Mucosa of descending colon (tissue), 3 donors: ENCODE measurements around the gene VPS8. TPM values are rescaled to one million over a fixed set of nuclear protein-coding genes. Genes with fewer than 3 reads are reported as not detected.

ENCODE experiments used
- ATAC-seq: fragments of 200-7000 bp; cut with Tn5 transposase; one replicate; pipeline ENCODE4 v1.9.1; 2020; ENCODE audit warnings: mild to moderate bottlenecking, moderate library complexity
- DNase-seq, 3 donors: peaks; one replicate each; pipeline ENCODE4 v3.0.0-alpha.2; 2020
- H3K36me3 ChIP-seq: fragments of 200-600 bp; one replicate; pipeline ENCODE4 v1.8.0; 2021; ENCODE audit warnings: low read depth, mild to moderate bottlenecking
- H3K4me1 ChIP-seq: fragments of 200-600 bp; one replicate; pipeline ENCODE4 v1.8.0; 2021; ENCODE audit warnings: low read depth, mild to moderate bottlenecking
- H3K4me3 ChIP-seq: fragments of 200-600 bp; one replicate; pipeline ENCODE4 v1.8.0; 2021; ENCODE audit warnings: mild to moderate bottlenecking
- H3K9me3 ChIP-seq: fragments of 200-600 bp; one replicate; pipeline ENCODE4 v1.8.0; 2021; ENCODE audit warnings: mild to moderate bottlenecking
- intact Hi-C, 2 donors: fragments of 100-400 bp; cut with DNase I in 1 of 2; cut with micrococcal nuclease in 1 of 2; formaldehyde crosslinking; loops; one replicate each; pipeline versions ENCODE4 v1.11.0 to v1.11.1; 2022; cut with DNase I, micrococcal nuclease
- total RNA-seq, 3 donors: library from RNA; stranded (reverse); fragmentation: NEBNext Ultra II Directional in 2 of 3; extraction: Animal tissue kit (Norgen Biotek cat#: 25700) in 2 of 3; gene quantifications; one replicate each; pipeline versions ENCODE4 v1.2.1 to v1.2.4, GENCODE V29; 2021 to 2023
- TF ChIP-seq, protein P1 (sequence below): fragments of 200-600 bp; IDR thresholded peaks from one replicate; pipeline ENCODE4 v1.8.0; 2022; ENCODE audit warnings: antibody characterized with exemption, mild to moderate bottlenecking
- donor health status: DM: no; HTN: no; CAD: no; lungs with moderate emphysema.
- donor health status: DM: no; HTN: no; CAD: no.
- donor health status: DM: no; HTN: yes; CAD: no.

Gene VPS8
- total RNA-seq, 3 donors from 2014 or later = 57.6 to 92.6 (median 74.7) TPM

DNA sequence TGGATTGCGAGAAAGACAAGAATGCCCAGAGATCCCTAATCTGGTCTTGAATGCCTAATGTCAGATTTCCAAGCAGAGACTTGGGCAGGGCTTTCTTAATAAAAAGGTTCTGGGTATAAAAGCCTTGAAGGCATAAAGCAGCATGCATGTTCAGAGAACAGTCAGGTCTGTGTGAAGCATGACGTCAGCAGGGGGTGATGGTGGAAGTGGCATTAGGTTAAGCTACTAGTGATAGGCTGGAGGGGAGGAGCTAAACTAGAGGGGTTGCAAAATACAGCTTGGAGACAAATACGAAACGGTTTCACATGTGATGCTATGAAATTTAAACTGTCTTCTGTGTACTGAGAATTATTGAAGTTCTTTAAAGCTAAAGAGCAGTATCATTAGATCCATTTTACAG, 125.6 kb downstream of the VPS8 start:
- Histone ChIP-seq H3K4me1 (no peaks in the 10 kb centered on the region), H3K4me3 (no peak overlapping the region), H3K36me3 (no peaks in the 10 kb centered on the region), H3K9me3 (no peaks in the 10 kb centered on the region)
- no peak for DNase-seq
- ATAC-seq = no peak
- TF ChIP-seq, protein P1, sequence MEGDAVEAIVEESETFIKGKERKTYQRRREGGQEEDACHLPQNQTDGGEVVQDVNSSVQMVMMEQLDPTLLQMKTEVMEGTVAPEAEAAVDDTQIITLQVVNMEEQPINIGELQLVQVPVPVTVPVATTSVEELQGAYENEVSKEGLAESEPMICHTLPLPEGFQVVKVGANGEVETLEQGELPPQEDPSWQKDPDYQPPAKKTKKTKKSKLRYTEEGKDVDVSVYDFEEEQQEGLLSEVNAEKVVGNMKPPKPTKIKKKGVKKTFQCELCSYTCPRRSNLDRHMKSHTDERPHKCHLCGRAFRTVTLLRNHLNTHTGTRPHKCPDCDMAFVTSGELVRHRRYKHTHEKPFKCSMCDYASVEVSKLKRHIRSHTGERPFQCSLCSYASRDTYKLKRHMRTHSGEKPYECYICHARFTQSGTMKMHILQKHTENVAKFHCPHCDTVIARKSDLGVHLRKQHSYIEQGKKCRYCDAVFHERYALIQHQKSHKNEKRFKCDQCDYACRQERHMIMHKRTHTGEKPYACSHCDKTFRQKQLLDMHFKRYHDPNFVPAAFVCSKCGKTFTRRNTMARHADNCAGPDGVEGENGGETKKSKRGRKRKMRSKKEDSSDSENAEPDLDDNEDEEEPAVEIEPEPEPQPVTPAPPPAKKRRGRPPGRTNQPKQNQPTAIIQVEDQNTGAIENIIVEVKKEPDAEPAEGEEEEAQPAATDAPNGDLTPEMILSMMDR = no peak
- intact Hi-C loops = no loop called here

- Histone ChIP-seq H3K36me3 (no peaks in the 10 kb centered on the region), H3K4me1 (no peaks in the 10 kb centered on the region), H3K4me3 (no peak overlapping the region), H3K9me3 (no peaks in the 10 kb centered on the region)
- DNase-seq (no peak), ATAC-seq (no peak)
- TF ChIP-seq, protein P1 = no peak
- intact Hi-C loops = no loop called here
Observed at GRCh38 chr3:184941408-184941807, 129.4 kb downstream of the VPS8 start.

DNA sequence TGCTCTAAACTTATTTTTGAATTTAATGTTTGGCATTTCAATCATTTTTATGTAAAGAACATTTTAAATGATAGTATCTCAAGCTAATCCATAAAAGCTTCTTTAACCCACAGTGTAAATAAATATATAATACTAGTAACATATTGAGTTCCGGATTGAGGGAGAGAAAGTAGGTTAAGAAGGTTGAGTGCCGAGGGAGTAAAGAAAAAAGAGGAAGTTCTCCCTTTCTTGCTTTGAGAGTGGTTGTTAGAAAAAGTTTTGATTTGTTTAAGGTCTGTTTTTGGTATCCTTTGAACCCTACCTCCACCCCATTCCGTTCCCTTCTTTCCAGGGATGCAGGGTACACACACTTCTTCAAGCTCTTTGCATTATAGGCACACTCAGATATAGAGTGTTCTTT, 130.8 kb downstream of the VPS8 start:
- intact Hi-C loops = no loop called here
- ATAC-seq = no peak
- Histone ChIP-seq H3K4me1 (no peaks in the 10 kb centered on the region), H3K4me3 (no peak overlapping the region), H3K36me3 (no peaks in the 10 kb centered on the region), H3K9me3 (no peaks in the 10 kb centered on the region)
- TF ChIP-seq, protein P1 = no peak
- no peak for DNase-seq

GRCh38 chr3:184944241-184944640, 132.3 kb downstream of the VPS8 start:
- Histone ChIP-seq H3K9me3 (no peaks in the 10 kb centered on the region), H3K36me3 (no peaks in the 10 kb centered on the region), H3K4me1 (no peaks in the 10 kb centered on the region), H3K4me3 (no peak overlapping the region)
- TF ChIP-seq, protein P1 = no peak
- DNase-seq = no peak
- no peak for ATAC-seq
- intact Hi-C loops = no loop called here

GRCh38 chr3:184945886-184946625, 134.1 kb downstream of the VPS8 start:
- DNase-seq (no peak), ATAC-seq (no peak)
- TF ChIP-seq, protein P1 = no peak
- Histone ChIP-seq H3K36me3 (no peaks in the 10 kb centered on the region), H3K4me3 (no peak overlapping the region), H3K9me3 (no peaks in the 10 kb centered on the region), H3K4me1 (no peaks in the 10 kb centered on the region)
- intact Hi-C loops = no loop called here
